Activated CD8-positive, alpha-beta memory T cell treated with anti-CD3 and anti-CD28 coated beads for 36 hours (primary cell): ENCODE measurements around the gene HHLA2. TPM values are rescaled to one million over a fixed set of nuclear protein-coding genes. Genes with fewer than 3 reads are reported as not detected.

Experiments used
- CTCF ChIA-PET: fragments of 350-600 bp; sonication (Branson Sonifier 250); formaldehyde crosslinking; loops from one replicate; lab custom pipeline; 2021; ENCODE audit warnings: antibody characterized with exemption; lab: Charles Lee
- POLR2A ChIA-PET: fragments of 350-600 bp; sonication (Branson Sonifier 250); formaldehyde crosslinking; loops from one replicate; lab custom pipeline; 2021; ENCODE audit warnings: antibody characterized with exemption; lab: Charles Lee
- total RNA-seq, 2 experiments: library from RNA; stranded (reverse); gene quantifications; one replicate each; pipeline ENCODE4 v1.2.3, GENCODE V29; 2021

HHLA2 gene
- total RNA-seq, 2 experiments from 2014 or later: 1.3 to 1.4 TPM

GRCh38 chr3:108295421-108296175, 750 bp upstream of the HHLA2 start:
- ChIA-PET CTCF (no interaction called here), POLR2A (interaction anchor here (1.0 kb wide), 1 partner anchor 73 kb away, joined by 3 read pairs; the partner anchor contains the start of gene IFT57)

- ChIA-PET CTCF (no interaction called here), POLR2A (no interaction called here)
These were observed 1.3 kb downstream of the HHLA2 start for GRCh38 chr3:108297647-108298046.

DNA sequence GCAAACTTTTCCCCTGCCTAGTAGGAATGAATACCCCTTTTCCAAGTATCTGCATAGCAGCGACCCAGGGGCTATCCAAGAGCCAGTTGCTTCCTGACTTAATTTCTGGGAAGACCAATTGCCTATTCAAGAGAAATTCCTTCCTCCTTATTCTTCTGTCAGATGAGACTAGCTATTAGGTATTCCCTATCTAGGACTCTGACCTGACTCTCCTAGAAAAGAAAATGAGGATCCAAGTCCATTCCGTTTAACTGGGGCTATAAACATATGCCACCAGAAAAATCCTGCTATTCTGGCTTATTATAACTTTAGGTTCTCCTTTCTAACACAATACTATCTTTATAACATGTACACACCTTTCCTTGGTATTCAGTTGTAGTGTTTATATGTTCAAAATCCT, 1.7 kb downstream of the HHLA2 start:
- POLR2A ChIA-PET: no interaction called here
- CTCF ChIA-PET: no interaction called here

DNA sequence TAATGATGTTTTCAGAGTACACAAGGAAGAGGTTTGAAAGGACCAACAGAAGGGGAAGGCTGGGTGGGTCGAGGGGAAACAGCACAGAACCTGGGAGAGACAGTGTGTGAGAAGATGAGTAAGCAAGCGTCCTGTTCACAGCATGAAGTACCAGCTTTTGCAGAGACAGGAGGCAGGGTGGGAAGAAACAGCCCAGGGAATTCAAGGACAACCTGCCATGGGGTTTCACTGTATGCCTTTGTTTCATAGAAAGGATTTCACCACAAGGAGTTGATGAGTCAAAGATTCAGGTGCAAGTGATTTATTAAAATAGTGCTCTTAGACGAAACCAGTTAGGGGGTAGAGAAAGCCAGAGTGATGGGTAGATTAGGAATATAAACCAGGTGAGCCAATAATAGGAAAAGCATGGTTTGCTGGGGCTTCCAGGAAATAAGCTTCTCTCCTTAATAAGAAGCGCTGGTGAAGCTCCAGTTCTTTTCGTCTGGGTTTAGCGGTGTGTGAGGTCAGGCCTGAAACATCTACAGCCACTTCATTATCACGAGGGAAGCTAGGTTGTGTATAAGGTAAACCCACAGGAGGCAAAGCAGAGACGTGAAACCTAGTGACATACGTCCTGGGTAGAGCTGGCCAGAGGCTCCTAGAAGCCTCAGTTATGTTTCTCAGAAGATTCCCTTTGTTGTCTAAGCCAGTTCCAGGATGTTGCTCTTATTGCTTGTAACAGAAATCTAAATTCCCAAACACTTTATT, 3.9 kb downstream of the HHLA2 start:
- CTCF ChIA-PET: interaction anchor here (0.6 kb wide), 1 partner anchor 183 kb away, joined by 3 read pairs; no protein-coding TSS in a partner anchor
- POLR2A ChIA-PET: no interaction called here

DNA sequence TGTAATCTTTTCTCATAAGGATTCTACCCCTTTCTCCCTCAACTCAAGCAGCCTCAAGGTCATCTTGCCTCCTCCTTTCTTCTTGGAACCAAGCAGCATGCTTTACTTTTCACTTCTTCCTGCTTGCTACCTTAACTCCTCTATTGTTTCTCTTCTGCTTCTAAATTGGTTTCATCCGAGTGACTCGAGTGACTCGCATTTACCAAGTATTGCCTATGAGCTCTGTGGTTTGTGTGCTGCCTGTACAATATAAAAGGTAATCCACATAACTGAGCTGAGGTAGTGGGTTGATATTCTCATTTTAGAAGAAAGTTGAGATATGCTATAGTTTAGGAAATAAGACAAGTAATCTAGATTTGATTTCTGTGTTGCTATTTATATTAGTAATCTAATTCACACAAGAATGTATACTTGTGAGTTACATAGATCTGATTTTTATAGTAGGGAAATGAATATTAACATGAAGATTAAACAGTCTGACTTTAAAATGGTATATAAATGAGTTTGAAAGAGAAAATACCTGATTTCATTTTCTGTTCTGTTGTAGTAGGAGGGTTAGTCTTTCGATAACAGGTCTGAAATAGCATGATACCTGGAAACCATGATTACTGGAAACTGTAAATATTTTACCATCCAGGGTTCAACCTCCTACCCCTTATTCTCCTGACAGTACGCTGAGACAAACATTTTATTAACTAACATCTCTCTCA, 5.5 kb downstream of the HHLA2 start:
- ChIA-PET CTCF (no interaction called here), POLR2A (no interaction called here)

GRCh38 chr3:108302570-108302969, 6.2 kb downstream of the HHLA2 start:
- CTCF ChIA-PET: no interaction called here
- POLR2A ChIA-PET: no interaction called here

DNA sequence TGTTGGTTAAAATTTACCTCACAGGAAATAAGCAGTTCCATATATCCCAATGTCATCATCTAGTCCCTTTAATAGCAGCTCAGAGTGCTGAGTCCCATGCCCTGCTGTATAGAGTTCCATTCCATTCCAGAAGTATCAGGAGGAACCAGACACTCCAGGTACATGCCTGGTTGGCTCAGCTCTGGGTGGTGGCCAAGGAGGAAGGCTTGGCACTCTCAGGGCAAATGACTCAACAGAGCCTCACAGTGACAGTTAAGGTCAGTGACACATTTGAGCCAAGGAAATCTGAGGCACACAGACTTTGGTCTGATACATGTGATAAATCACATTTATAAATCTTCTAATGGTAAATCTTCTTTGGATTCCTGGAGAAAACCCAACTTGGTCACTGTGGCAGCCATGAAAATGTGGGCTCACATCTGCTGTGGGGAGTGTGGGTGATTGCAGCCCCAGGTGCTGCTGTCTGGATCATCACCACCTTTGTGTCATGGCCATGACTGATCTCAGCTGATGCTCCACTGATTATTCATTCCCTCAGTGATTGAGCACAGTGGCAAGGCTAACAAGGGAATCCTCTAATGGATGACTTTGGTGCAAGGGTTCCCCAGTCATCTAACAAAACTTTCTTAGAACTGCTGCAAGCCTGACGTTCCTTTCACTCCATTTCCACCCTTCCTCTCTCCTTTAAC, 9.3 kb downstream of the HHLA2 start:
- CTCF ChIA-PET: no interaction called here

DNA sequence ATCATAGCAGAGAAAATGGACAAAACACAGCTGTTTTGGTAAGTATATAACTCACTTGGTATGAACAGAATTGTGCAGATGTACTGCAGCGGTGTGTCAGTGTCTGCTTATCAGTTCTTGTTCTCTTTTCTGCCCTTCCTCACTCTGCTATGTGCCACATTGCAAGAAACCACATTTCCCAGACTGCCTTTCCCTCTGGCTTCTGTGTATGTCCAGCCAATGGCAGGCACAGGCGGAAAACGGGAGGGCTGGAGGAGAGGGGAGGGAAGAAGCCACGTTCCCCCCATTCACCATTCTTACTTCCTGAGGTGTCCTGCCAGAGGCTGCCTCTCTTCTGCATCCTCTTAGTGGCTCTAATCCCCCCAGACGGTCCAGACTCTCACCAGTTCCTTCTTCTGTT, 15.4 kb downstream of the HHLA2 start:
- POLR2A ChIA-PET: no interaction called here
- CTCF ChIA-PET: interaction anchor here (1.4 kb wide), 1 partner anchor 11 kb away, joined by 3 read pairs; no protein-coding TSS in a partner anchor

More for the DNA sequence above, 9.3 kb downstream of the HHLA2 start:
- POLR2A ChIA-PET: no interaction called here

DNA sequence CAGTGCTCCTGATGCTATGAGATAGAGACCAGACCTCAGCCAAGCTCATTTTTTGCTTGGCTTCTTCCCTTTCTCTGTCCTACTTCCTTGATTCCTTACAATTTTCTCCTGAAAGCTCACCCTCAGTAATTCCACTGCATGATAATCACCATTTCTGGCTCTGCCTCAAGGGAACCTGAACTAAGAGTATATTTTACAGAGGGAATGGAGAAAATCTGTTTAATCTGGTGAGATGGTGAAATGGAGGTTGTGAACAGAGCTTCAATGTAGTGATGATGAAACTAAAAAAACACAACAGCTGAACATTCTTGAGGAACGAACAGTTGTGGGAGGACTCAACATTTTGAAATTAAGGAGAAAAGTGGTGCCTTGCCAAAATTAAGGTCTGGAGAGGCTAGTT, 16.3 kb downstream of the HHLA2 start:
- CTCF ChIA-PET: interaction anchor here (1.4 kb wide), 1 partner anchor 10 kb away, joined by 3 read pairs; no protein-coding TSS in a partner anchor
- POLR2A ChIA-PET: no interaction called here

DNA sequence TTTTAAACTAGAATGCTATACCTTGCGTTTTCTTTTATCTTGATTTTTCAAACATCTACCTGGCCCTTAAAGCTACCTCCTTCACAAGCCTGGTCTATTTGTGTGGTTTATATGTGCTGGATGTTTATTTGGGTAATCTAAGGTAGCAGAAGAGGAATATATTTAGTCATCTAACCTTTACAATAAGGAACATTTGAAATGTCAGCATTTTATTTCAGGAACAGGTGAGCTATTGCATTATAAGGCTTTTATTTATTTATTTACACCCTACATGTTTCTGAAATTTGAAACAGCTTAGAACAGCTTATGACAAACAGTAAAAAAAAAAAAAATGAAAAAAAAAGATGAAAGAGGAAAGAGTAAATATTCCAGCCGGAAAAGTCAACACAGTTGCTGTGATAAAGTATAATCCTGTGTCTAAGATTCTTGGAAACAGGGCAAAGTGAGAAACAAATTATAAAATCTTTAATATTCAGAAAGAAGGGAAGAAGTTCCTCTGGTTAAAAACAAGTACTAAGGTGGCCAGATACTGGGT, 19.5 kb downstream of the HHLA2 start:
- ChIA-PET POLR2A (no interaction called here), CTCF (no interaction called here)

DNA sequence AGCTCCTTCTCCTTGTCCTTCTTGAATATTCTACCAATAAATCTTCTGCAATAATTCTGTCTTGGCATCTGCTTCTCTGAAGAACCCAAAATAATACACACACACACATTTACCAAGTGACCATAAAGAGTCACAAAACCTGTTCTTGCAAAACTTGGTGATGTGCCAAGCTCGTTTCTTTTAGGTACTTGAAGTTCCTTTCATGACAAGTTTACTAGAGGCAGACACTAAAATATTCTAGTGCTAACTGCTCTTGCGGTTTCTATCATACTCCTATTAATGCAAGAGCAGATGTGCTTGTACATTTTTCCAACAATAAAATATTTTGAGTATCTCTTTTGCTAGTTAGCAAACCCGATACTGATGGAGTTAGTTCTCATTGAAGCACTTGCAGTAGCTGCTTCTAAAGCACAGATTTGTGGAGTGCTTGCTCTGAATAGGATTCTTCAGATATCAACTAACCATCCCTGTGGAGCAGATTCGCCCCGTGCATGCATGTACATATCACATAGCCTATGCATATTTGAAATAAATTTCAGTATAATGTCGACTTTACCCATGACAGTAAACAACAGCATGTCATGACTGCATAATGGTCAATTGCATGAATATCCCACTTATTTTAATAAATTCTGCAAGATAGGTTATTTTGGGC, 23.2 kb downstream of the HHLA2 start:
- POLR2A ChIA-PET: interaction anchor here (0.6 kb wide), 1 partner anchor 1173 kb away, joined by 3 read pairs; no protein-coding TSS in a partner anchor
- CTCF ChIA-PET: no interaction called here

DNA sequence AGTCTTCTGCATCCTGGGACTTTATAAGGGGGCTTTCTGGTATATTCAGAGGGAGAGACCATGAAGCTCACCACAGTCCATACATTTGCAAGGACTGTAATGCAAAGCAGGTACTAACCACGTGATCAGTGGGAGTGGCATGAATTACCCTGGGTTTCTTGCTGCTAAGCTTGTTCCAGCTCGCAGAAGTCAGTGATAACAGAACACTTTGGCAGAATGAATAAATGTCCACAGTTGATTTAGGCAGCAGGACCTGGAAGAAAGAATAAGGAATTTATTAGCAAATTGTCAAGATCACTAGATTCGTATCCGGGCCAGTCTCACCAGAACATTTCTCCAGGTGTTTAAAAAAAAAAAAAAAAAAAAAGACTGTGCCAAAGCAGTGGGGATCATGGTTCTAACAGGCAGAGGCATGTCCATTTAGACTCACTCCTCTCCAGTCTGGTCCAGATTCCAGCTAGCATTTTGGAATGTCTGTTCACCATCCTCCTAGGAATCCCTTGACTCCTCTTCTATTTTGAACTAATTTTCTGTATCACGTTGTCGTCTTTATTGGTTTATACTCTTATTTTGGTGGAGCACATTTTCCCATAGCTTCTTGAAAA, 24.5 kb downstream of the HHLA2 start:
- ChIA-PET CTCF (no interaction called here), POLR2A (no interaction called here)

- ChIA-PET POLR2A (no interaction called here), CTCF (interaction anchor here (0.7 kb wide), 1 partner anchor 10 kb away, joined by 3 read pairs; no protein-coding TSS in a partner anchor)
These were observed 26.0 kb downstream of the HHLA2 start for GRCh38 chr3:108322352-108322751.

GRCh38 chr3:108324177-108324576, 27.8 kb downstream of the HHLA2 start:
- POLR2A ChIA-PET: no interaction called here
- CTCF ChIA-PET: no interaction called here

- CTCF ChIA-PET: no interaction called here
- POLR2A ChIA-PET: no interaction called here
These were observed 30.8 kb downstream of the HHLA2 start for GRCh38 chr3:108327168-108327567.

DNA sequence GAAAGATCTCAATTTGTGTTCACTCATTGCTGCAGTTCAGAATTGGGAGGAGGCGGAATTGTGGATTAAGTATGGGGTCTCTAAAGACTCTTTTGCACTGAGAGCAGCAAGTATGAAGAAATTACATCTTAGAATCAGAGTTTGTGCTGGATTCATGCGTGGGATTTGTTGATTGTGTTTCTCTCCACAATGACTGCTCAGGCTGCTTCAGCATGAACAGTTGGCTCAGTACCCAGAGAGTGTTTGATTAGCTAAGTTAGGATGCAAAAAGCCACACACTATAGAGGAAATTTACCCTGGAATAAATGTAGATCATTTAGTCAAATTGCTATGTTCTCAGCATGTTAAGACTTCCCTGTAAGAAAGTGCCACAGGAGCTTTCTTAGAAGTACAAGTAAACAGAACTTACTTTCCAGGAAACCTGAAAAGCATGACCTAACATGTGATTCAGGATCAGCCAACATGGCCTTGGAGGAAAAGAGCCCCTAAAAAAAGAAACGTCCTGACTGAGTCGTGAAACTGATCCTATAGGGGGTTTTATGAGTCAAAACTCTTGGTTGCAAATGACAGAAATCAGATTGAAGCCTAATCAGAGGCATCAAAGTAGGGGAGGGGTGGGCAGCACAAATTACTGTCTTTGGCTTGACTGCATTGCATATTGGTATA, 32.6 kb downstream of the HHLA2 start:
- POLR2A ChIA-PET: interaction anchor here (0.7 kb wide), 1 partner anchor 15 kb away, joined by 4 read pairs; no protein-coding TSS in a partner anchor
- CTCF ChIA-PET: interaction anchor here (1.2 kb wide), 1 partner anchor 64 kb away, joined by 3 read pairs; no protein-coding TSS in a partner anchor

DNA sequence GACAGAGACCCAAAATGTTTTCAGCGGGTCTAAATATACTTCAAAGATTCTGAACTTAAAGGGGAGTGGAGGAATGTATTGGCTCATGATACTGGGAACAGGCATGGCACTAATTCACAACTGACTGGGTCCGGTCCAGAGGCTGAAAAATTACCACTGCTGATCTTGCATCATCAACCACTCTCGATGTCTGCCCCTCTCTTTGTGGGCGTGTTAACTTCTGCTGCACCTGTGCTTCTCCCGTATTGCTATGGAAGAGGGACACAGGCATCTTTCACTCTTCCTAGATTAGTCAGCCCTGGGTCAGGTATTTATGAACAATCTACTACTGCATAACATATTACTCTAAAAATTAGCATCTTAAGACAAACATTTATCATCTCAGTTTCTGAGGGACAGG, 33.2 kb downstream of the HHLA2 start:
- CTCF ChIA-PET: no interaction called here
- POLR2A ChIA-PET: no interaction called here

GRCh38 chr3:108329947-108330346, 33.6 kb downstream of the HHLA2 start:
- POLR2A ChIA-PET: no interaction called here
- CTCF ChIA-PET: no interaction called here
